CD4-positive, alpha-beta T cell treated with Interleukin-12 subunit alpha and Interleukin-12 subunit beta, for 1 hour (primary cell): Measurements from ENCODE around the gene NCKAP5.
"Not testable (repeated sequence)": the region's sequence is repeated elsewhere in the genome, so short reads cannot be mapped to it uniquely, and the experiment has no call there.

Source experiments
- DNase-seq: peaks from one replicate; pipeline ENCODE4 v3.0.0-alpha.2; 2020

Gene NCKAP5

GRCh38 chr2:133519677-133520076, 48.6 kb downstream of the NCKAP5 start:
- not testable (repeated sequence) for DNase-seq

GRCh38 chr2:133518700-133519344, 49.4 kb downstream of the NCKAP5 start:
- DNase-seq: no peak

GRCh38 chr2:133517876-133518275, 50.4 kb downstream of the NCKAP5 start:
- no peak for DNase-seq

GRCh38 chr2:133516405-133517026, 51.7 kb downstream of the NCKAP5 start:
- no peak for DNase-seq

GRCh38 chr2:133515271-133515670, 53.0 kb downstream of the NCKAP5 start:
- no peak for DNase-seq

GRCh38 chr2:133513893-133514292, 54.4 kb downstream of the NCKAP5 start:
- DNase-seq: no peak

GRCh38 chr2:133512121-133512520, 56.1 kb downstream of the NCKAP5 start:
- DNase-seq: no peak

GRCh38 chr2:133511679-133512078, 56.6 kb downstream of the NCKAP5 start:
- DNase-seq: no peak

- DNase-seq: no peak
Measured at GRCh38 chr2:133509777-133510176, 58.5 kb downstream of the NCKAP5 start.

- no peak for DNase-seq
Measured at GRCh38 chr2:133508546-133509165, 59.6 kb downstream of the NCKAP5 start.

GRCh38 chr2:133506996-133507395, 61.3 kb downstream of the NCKAP5 start:
- DNase-seq: no peak

- no peak for DNase-seq
Measured at GRCh38 chr2:133504566-133505505, 63.4 kb downstream of the NCKAP5 start.

GRCh38 chr2:133503927-133504326, 64.3 kb downstream of the NCKAP5 start:
- no peak for DNase-seq

GRCh38 chr2:133503323-133503722, 64.9 kb downstream of the NCKAP5 start:
- no peak for DNase-seq

- DNase-seq: no peak
Measured at GRCh38 chr2:133502678-133503077, 65.6 kb downstream of the NCKAP5 start.

- no peak for DNase-seq
Measured at GRCh38 chr2:133500917-133501316, 67.3 kb downstream of the NCKAP5 start.

- DNase-seq: no peak
Measured at GRCh38 chr2:133498662-133499585, 69.3 kb downstream of the NCKAP5 start.

- DNase-seq: no peak
Measured at GRCh38 chr2:133497951-133498565, 70.2 kb downstream of the NCKAP5 start.

GRCh38 chr2:133497270-133497893, 70.9 kb downstream of the NCKAP5 start:
- no peak for DNase-seq

- DNase-seq: no peak
Measured at GRCh38 chr2:133496501-133497269, 71.6 kb downstream of the NCKAP5 start.
